GM19455 (cell line): Measurements from ENCODE around the gene HOXA11.

ENCODE experiments used
- ATAC-seq: cut with Tn5 transposase; IDR thresholded peaks from one replicate; pipeline ENCODE4 v1.9.1; 2021; ENCODE audit not compliant: unreplicated experiment

Gene HOXA11

DNA sequence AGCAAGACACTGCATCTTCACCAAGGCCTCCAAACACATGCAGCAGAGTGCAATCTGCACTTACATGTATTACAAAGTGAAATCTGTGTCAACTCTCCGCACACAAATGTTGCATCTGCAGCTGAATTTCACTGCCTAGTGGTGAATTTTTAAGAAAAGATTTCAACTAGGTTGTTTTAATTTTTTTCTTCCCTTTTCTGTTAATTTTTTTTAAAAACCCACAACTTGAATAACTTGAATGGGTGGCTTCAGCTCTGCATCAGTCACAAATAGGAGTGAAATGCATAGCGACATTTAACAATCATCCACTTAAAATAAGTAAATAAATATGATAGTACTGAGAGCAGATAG, 8.9 kb upstream of the HOXA11 start:
- no peak for ATAC-seq

DNA sequence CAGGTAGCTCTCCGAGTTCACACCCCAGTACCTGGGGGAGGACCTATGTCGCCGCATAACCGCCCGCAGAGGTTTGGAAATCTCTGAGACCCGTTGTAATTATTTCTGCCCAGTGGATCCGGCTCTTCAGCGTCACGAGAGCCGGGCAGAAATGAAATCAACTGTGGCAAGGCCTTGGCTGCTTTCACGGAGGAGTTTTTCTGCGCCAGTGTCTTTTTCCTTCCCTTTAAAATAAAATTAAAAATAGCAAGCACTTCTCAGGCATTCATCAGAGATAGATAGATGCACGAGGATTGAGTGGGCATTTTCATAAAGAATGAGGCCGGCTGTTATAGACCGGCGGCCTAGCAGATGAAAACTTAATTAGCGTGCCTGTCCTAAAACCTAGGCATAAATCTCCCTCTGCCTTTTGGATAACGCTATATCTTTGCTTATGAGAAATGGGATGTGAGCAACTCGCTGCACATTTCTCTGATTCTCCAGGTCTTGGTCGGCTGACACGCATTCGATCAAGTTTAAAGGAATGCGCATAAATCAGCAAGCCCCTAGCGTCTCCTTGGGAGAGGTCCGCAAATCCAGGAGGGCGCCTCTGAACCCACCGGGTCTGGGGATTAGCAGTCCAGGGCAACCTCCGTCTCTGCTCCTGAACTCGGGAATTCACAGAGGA, 8.4 kb upstream of the HOXA11 start:
- no peak for ATAC-seq

DNA sequence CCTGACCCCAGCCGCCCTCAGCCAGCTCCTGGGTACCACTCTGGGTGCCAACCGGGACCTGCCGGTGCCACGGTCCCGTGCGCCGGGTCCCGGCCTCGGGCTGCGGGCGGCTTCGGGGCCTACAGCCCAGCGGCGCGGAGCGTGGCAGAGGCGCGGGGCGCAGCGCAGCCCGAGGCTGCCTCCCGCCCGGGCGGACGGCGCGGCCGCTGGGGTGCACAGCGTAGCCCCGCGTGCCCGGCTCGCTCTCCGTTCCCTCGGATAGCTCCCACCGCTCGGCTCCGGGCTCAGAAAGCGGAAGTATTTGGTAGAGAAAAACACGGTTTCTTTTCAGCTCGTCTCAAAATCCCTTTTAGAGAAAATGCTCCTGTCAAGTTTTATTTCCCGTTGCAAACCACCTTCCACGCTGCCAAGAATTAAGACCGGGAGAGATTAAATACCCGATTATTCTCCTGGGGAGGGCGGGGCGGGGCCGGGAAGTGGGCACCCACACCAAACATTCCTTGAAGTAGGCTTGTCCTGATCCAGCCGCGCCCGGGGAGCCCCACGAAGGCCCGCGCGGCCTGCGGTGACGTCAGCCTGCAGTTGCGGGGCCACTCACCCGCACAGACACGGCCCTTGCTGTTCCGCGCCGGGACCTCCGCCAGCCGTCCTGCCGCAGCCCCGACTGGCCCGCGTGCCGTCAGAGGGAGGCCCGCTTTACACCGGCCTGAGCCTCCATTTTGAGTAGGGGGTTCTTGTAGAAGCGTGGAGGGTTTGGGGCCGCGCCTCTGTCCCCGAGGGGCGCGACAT, 7.7 kb upstream of the HOXA11 start:
- ATAC-seq: no peak

DNA sequence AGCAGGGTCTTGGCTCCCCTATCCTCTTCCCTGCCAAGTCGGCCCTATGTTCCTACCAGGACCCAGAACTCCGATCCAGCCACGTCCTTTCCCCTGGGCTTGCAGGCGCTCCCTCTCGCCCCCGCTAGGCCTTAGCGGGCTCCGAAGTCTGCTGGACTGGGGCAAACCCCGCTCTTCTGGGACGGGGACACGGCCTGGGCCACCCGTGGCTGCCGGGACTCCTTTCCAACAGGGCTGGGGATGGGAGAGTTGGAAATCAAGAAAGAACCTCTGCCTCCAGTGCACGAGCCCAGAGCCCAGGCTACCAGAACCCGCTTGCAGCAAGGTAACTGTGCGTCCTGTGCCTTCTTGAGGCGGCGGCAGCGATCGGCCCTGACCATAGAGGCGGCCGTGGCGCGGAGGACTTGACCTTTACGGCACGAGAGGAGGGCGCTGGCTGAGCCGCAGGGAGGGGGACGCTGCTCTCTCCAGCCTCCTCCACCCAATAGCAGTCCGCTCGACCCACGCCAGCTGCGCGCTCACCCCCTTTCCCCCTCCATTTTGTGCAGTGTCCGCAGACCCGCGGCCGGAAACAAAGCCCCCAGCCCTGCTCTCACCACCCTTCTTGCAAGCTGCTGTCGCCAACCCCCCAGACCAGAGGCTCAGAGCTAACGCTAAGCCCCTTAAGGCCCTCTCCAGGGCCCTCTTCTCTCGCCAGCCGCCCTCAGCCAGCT, 7.0 kb upstream of the HOXA11 start:
- ATAC-seq: no peak

DNA sequence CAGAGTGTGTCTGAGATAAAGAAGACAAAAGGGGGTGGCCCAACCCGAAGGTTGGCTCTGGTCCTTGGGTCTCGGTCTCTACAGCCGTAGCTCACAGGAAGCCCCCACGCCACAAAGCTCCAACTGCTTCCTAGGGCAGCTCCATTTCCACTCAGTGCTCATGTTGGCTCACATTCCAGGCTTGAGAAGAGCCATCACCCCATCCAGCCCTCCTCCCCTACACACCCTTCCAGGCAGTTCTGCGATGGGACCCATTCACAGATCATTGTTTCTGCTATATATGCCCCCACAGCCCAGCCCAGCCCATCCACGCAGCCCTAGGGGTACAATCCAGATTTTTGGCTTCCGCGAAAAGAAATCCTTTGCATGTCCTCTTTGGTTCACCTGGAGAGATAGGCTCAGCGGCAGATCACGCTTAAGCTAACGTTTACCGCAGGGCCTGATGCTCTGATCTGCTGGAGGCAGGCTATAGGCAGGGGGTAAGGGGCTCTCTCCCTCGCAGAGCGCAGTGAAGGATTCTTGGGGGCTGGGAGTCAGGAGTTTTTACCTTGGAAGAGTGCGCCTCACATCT, 6.2 kb upstream of the HOXA11 start:
- ATAC-seq: no peak

DNA sequence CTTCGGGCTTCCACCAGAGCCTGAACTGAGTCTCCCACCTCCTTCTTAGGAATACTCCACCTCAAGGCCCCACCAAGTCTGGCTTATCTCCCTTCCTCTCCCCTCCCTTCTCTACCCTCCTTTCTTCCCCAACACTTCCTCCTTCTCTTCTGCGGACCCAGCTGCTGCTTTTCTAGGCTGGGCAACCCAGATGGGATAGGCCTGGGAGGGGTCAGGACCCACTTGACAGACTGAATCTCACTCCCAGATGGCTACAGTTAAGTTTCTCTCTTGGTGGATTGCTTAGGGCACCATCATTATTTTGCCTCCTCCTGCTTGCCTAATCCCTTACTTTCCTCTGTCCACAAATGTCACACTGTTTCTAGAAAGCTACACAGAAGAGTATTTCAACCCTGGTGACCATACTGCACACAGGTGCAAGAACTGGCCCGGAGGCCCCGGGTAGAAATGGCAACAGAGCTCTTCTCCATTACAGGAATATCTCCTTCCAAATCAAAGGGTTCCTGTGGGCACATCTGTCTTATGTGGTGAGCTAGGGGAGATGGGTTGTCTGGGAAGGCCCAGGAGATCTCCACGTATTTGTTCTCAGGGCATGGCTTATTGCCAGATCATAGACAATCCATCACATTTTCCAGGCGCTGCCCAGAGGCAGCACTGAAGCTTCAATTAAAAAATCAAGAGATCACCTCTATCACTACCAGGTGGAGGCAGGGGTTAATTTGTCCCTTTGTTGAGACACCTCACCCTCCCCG, 5.1 kb upstream of the HOXA11 start:
- no peak for ATAC-seq

DNA sequence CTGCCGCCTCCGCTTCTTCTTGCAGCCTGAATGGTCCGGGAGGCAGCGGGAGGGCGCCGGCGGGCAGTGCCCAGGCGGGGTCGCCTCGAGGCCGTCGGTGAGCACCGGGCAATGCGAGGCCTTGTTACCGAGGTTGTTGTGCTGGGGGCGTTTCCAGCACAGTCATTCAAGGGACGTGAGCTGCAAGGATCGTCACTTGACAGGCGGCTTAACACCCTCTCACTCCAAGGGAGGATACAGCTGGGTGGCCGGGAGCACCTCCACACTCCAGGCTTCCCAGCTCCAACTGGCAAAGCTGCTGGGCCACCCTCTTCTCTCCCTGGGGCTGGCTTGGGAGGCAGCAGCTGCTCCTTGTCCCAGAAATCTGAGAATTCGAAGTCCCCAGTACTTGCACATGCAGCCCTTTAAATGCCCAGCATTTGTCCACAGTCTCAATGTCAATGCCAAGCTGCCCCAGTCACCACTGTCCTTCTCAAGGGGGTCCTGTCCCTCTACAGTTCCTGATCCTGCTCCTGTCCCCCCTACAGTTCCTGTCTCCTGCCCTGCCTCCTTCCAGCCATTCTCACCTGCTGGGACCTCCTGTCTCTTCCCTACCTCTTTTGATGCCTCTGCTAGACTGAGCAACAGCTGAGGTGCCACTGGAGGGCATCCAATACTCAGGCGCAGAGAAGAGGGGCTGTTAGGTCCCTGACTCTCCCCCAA, 4.4 kb upstream of the HOXA11 start:
- ATAC-seq: no peak

DNA sequence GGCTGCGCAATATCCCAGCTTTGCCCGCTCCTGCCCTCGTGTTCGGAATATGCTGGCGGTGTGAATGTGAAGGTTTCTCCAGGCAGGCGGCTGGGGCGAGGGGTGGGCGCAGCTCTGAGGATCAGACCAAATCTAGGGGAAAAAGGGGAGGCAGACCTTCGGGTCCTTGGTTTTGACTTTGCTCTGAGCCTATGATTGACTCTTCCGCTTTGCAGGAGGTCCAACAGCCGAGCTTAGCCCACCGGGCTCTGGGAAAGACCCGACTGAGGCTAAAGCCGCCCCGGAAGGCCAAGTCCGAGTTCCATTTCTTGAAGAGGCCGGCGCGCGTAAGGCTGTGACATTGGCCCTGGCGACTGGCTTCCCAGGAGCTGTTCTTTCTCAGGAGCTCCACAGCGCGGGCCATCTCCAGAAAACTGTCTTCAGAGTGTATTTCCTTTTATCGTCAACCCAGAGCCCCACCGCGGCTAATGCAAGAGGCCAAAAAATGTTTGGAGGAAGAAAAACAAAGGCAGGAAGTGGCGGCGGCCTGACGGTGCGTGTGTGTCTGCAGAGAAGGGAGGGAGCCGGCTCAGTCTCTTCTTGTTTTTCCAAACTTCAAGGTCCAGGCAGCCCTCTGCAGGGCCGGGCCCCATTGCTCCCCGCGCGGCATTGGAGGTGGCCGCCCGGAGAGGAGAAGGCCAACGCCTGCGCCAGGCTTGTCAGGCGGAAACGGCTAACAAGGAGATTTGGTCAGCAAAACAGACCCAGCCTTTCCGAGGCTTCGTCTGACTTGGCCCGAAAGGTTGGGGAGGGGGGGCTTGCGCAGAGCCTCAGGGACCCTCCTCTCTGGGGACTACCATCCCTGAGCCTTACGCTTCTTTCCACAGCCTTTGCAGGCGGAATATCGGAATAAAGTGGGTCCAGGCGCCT, 3.6 kb upstream of the HOXA11 start:
- no peak for ATAC-seq

DNA sequence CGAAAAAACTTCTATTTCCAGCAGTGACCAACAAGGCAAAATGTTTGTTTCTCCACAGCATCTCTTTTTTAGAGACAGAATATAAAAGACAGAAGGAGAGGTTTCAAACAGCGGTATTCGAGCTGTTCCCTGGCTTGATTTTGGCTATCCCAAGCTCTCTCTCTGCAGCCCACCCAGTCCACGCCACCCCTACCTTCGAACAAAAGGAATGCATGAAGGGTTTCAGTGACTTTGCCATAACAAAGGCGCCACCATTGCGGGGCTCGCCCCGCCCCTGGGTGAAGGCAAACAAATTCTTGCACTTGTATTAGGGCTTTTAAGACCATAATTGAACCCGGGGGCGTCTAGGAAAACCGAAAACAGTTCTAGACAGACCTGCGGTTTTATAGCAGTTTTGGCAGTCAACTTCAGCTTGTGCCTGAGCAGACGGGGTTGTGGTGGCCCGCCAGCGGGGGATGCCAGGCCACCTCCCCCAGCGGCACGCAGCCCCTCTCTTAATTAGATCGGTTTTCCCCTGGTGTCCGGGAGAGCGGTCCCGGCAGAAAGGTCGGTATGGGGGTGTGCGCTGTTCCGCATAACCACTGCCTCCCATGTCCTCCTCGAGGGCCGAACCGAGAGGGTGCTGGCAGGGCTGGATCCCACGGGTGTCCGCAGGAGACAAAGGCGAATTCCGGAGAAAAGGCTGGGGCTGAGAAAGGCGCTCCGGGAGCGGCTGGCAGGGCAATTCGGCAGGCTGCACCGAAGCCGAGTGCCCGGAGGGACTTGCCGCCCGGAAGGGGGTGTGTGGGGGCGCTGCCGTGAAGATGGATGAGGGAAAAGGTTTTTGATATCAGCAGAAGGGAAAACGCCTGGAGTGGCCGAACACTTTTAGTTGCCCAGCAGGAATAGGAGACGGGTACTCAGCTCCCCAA, 2.7 kb upstream of the HOXA11 start:
- ATAC-seq: no peak

DNA sequence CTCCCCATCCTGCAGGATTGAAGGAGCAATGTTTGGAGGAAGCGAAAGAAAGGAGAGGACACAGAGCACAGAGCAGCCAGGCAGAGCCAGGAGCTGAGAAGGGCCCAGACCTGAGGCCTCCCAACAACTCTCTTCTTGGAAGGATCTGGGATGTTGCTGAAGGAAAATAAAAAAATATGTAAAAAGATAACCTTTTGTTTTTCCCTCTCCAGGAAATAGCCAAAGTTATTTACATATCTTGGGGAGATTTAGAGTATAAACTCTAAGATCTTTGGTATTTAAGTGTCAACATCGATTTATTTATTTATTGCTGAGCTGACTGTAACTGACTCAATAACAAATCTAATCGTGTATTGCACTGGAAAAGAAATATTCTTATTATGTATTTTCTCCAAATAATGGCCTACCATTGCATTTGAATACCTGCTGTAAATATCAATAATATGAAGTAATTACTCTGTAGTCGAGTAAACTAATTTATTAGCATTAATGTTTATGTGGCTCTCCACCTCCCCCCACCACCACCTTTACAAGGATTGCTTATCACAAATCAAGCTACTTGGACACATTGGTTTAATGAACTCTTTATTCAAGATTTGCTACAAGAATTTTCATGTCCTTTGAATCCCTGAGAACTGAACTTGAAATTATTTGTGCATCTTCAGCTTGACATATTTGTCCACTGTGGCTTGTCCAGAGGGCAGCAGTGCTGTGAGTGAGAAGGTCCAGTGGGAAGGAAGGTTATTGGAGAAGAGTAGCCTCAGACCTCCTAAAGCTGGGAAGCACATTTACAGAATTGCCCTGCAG, 1.8 kb upstream of the HOXA11 start:
- no peak for ATAC-seq

DNA sequence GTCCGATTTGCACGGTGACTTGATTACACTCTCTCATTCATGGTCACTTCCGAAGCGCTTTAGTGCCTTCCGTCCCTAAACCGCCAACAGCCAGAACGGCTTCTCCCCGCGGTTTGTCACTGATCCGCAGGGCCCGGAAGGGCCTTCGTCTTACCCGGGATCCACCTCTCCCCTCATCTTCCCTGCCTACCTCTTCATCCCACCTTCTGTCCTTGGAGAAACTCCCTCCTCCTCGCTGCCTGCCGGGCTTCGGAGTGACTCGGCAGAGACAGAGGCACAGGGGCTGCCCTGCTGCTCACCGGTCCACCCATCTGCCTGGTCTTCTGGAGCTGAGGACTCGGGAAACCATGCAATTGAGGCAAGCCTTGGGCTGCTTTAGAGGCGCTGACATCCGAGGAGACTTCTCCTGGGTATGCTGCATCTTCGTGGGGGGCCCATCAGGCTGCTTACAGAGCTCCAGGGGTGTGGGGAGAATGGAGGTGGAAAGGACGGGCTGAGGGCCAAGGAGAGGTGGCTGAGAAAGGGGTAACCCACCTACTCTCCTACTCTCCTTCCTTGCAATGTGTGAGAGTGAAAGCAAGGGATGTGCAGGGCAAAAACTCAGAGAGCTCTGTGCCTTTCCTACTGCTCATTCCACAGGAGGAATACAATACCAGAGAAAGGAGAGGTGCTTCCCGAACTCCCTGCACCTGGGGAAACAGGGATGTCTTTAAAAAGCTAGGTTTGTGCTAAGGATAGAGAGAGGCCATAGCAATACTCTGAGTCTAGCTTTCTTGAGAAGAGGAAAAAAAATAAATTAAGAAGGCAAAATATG, 1.0 kb upstream of the HOXA11 start:
- no peak for ATAC-seq

DNA sequence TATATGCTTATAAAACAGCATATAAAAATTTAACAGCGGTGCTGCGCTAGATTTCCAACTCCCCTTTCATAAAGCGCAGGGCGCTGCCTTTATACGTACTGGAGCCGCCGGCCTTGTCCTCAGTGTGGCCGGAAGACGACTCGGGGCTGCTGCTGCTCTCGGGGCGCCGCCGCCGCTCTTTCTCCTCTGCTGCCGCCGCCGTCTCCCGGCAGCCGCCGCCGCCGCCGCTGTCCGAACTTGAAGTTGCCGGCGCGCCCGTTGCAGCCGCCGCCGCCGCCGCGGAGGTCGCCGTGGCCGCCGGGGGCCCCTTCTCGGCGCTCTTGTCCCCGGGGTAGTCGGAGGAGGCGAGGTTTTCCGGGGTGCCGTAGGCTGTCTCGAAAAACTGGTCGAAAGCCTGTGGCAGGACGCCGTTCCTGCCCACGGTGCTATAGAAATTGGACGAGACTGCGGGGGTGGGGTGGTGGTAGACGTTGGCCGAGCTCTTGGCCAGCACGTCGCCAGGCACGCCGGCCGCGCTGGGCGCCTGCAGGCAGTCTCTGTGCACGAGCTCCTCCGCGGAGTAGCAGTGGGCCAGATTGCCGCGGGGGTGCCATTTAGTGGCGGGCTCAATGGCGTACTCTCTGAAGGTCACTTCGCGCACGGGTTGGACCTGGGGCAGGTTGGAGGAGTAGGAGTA, 557 bp downstream of the HOXA11 start:
- no peak for ATAC-seq

DNA sequence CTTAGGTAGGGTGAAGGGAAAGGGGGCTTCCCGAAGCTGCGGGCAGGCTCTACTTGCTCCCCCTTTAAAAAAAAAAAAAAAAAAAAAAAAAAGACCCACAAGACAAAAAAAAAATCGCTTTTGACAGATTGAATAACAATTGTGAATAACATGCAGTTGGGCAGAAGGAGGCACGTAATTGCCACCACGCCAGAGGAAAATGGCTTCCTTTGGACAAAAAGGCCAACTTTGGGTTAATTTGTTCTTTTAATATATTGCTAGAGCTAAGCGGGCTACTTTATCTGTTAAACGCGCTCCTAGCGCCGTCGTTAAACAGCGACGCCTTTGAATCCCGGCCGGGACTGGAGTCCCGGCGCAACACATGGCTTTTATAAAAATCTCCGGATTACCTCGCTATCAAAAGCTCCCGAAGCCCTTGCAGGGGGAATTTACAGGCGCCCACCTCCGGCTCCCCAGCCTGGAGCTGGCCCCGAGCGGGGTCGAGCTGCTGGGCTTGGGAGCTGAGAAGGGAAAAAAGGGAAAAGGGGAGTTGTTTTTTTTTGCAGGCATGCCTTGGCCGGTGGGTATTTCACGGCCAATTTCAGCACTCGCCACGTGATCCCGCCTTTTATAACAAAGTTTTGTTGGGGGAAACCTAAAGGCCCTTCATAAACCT, 1.2 kb downstream of the HOXA11 start:
- no peak for ATAC-seq

DNA sequence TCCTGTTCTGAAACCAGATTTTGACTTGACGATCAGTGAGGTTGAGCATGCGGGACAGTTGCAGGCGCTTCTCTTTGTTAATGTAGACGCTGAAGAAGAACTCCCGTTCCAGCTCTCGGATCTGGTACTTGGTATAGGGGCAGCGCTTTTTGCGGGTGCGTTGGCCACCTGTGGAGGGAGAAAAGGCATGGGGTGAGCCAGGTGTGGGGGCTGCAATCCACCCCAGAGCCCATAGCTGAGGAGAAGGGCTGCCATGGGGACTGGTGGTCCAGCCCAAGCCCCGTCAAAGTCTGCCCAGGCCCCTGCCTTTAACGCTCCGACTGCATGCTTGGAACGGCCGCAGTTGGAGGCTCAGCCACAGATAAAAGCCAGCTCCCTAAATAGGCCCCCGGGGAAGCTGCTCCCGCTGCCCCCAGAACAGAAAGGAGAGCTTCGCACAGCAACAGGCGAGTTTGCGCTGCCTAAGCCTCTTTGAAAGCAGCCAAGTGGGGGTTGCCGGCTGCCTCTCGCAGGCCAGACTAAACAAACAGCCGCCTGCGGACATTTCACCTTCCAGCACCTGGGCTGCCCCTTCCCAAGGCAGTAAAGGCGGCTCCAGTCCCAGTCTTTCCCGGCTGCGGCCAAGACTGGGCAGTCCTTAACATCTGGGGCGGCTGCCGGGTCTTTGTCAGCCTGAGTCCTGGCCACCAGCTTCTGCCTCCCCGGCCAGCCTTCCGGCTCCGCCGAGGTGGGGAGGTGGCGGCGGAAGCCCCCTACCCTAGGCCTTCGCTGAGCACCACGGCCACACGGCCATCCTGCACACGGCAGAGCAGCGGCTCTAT, 2.0 kb downstream of the HOXA11 start:
- ATAC-seq: no peak

DNA sequence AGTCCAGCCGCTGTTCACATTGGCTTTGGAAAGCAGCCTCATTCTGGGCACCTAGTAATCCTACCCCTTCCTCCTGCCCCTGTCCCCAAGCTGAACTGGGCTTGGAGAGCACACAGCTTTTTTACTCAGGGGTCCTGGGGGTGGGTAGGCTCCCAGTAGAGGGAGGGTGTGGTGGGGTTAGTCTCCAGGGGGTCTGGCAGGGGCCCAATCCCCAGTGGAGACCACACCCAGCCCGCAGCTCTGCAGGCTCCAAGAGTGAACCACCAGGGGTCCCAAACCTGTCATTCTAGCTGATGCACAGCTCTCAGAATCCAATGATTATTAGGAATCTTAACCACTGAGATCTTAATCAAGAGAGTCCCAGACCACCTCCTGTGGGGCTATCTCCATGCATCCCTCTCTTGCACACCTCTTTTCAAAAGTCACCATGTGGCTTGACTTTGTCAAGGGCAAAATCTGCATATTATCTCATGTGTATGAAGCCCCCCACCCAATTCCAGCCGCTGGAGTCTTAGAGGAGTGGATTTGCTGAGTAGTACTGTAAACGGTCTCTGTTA, 2.7 kb downstream of the HOXA11 start:
- ATAC-seq: no peak
